GM12872 (cell line): Measurements from ENCODE around the gene NDUFAF5.

ENCODE experiments used
- TF ChIP-seq, protein P1 (sequence below): IDR thresholded peaks from 3 replicates; pipeline ENCODE4 v1.5.1; 2011; ENCODE audit warnings: low read depth, mild to moderate bottlenecking, low read length, moderate library complexity; ENCODE audit not compliant: insufficient read depth

The NDUFAF5 gene

DNA sequence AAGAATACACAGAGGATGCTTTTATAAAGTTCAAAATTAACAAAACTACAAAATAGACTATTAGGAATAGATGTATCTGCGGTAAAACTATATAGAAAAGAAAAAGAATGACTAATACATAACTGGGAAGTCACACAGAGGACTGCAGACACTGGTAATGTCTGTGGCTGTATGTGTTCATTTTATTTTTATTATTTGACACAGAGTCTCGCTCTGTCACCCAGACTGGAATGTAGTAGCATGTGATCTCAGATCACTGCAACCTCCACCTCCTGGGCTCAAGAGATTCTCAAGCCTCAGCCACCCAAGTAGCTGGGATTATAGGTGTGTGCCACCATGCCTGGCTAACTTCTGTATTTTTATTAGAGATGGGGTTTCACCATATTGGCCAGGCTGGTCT is 39.0 kb upstream of the NDUFAF5 start:
- TF ChIP-seq, protein P1, sequence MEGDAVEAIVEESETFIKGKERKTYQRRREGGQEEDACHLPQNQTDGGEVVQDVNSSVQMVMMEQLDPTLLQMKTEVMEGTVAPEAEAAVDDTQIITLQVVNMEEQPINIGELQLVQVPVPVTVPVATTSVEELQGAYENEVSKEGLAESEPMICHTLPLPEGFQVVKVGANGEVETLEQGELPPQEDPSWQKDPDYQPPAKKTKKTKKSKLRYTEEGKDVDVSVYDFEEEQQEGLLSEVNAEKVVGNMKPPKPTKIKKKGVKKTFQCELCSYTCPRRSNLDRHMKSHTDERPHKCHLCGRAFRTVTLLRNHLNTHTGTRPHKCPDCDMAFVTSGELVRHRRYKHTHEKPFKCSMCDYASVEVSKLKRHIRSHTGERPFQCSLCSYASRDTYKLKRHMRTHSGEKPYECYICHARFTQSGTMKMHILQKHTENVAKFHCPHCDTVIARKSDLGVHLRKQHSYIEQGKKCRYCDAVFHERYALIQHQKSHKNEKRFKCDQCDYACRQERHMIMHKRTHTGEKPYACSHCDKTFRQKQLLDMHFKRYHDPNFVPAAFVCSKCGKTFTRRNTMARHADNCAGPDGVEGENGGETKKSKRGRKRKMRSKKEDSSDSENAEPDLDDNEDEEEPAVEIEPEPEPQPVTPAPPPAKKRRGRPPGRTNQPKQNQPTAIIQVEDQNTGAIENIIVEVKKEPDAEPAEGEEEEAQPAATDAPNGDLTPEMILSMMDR: no peak

DNA sequence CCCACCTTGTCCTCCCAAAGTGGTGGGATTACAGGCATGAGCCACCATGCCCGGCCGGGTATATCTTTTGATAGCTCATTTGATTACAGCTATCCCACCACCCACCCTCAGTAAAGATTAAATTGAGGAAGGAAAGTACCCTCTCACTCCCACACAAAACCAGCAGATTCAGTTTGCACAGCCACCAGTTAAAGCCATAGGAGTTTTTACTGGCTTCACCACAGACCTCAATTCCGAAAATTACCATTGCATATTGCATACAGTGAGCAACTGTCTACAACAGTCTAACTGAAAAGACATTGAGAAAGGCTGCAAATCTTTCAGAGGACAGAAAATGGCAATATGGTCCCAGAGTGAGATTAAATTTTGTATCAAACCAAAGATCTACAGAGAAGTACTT is 35.0 kb upstream of the NDUFAF5 start:
- TF ChIP-seq, protein P1: no peak

DNA sequence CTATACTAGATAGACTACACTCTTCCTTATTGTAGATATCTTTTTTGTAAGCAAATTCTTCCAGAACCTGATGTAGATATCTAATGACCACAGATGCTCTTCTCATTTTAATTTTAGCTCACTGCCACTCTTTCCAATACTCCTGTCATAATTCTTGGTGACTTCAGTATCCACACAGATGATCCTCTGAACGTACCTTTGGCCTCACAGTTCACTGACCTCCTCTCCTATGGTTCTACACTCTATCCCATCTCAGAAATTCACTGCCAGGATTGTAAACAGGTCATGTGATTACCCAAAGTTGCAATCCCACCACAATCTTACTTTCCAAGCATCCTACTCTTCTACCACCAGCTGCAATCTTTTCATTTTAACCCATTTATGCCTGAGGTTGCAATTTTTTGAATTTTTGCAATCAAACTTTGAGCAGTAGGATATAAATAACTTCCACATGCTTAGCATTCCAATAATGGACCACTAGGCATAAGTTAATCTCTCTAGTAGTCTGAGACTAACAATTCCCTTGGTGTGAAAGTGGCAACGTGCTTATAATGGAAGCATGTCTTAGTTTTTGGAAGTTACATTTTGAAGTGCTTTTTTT is 31.3 kb upstream of the NDUFAF5 start:
- TF ChIP-seq, protein P1: no peak

DNA sequence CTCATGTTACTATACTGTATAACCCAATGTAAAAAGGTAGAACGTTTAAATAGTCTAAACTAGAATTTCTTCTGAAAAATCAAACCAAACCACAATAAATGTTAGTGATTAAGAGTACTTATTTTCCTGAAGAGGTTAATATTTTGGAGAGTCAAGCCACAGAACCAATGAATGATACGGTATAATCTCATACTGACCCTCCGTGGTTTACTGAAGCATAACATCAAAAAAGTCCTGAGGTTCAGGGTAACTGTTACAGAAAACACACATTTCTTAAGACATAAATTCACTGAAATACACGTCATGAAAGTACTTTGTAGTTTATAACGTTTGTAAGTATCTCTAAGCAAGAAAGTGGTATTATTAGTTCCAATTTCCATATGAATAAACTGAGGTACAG is 29.0 kb upstream of the NDUFAF5 start:
- TF ChIP-seq, protein P1: no peak

DNA sequence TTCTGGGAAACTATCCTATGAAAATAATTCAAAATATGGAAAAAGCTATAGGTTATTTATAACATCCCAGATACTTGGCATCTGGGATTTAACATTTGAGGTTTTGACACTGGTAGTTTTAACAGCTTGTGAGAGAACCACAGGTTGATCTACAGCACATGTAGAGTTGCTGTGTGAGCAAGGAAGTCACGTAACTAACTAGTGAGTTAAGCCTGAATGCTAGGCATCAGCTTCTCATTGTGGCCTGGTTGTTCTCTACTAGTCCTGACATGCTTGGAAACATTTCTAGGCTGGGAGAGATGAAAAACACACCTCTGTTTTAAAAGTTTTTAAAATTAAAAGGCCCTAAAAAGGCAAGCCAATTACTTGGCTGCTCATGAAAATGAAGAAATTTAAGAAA is 28.3 kb upstream of the NDUFAF5 start:
- TF ChIP-seq, protein P1: no peak

DNA sequence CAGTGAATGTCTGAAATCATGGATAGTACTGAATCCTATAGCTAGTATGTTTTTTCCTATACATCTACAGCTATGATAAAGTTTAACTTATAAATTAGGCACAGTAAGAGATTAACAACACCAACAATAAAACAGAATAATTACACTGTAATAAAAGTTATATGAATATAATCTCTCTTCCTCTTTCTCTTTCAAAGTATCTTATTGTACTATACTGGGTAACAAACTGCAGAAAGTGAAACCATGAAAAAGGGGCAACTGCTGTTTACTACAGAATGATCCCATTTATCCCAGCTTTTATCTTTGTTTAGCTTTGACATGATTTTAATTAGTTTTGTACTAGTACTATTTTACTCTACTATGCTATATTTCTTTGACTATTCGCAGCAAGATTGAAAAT is 25.9 kb upstream of the NDUFAF5 start:
- TF ChIP-seq, protein P1: no peak

DNA sequence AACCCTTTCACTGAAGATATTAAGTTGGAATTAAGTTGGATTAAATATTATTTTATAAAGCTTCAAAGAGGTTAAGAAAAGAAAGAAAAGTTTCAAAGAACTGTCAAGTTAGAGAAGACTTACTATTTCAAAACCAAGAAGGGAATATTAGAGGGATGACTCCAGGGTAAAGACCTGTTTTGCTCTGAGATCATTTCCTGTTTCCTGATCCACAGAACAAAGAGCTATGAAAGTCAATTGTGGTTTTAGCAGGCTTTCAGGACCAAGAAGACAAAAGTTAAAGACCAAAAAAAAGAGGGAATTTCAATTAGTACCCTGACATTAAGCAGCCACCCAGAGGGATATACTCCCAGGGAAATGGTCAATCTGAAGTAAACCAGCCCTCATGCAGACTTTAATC is 19.5 kb upstream of the NDUFAF5 start:
- TF ChIP-seq, protein P1: no peak
